AG04449 (cell line): ENCODE measurements around the gene TRIM15.

Experiments
- CTCF ChIA-PET: fragments of 350-600 bp; formaldehyde crosslinking; extraction: SDS; loops from one replicate; lab custom pipeline; 2021; ENCODE audit warnings: antibody characterized with exemption; lab: Yijun Ruan, JAX
- POLR2A ChIA-PET: fragments of 400-600, 350-600 bp; formaldehyde crosslinking; extraction: SDS; loops from one replicate; lab custom pipeline; 2020; ENCODE audit warnings: antibody characterized with exemption, inconsistent platforms; lab: Yijun Ruan, JAX
- DNase-seq: peaks from one replicate; pipeline ENCODE4 v3.0.0-alpha.2; 2010; ENCODE audit warnings: low read depth, low spot score
- H3K4me3 ChIP-seq: 2 replicates; pipeline ENCODE4 v1.5.1; 2011; ENCODE audit warnings: low read depth, mild to moderate bottlenecking, control low read depth, low read length
- TF ChIP-seq, protein P1 (sequence below): IDR thresholded peaks from one replicate; pipeline ENCODE4 v1.5.1; 2011; ENCODE audit warnings: mild to moderate bottlenecking, moderate library complexity, low read length, control low read depth, inconsistent platforms; ENCODE audit not compliant: insufficient read depth; ENCODE audit errors: missing control alignments

The TRIM15 gene

DNA sequence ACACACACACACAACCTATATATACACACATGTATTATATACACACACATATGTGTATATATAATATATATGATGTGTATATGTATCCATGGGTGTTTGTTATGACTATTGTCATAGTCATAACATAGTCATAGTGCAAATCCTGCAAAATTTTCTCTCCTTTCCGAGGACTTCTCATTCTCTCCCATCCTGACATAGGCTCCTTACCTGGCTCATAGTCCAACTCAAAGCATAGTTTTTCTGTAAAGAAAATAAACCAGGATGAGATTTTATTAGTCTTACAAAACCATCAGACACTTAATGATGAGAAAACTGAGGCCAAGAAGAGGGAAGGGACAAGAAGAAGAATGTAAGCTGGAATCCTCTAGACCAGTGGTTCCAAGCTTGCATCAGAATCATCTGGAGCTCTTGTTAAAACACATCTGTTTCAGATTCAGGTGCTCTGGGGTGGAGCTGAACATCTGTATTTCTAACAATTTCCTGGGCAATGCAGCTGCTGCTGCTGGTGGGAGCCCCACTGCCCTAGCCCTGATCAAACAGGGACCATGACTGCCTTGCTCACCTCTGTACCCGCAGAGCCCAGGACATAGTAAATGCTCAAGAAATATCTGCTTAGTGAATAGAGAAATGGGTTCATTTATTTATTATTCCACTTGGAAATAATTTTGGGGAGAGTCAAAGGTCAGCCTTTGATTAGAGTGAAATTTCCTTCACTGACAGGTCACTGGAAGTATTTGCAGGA, 7.7 kb upstream of the TRIM15 start:
- TF ChIP-seq, protein P1, sequence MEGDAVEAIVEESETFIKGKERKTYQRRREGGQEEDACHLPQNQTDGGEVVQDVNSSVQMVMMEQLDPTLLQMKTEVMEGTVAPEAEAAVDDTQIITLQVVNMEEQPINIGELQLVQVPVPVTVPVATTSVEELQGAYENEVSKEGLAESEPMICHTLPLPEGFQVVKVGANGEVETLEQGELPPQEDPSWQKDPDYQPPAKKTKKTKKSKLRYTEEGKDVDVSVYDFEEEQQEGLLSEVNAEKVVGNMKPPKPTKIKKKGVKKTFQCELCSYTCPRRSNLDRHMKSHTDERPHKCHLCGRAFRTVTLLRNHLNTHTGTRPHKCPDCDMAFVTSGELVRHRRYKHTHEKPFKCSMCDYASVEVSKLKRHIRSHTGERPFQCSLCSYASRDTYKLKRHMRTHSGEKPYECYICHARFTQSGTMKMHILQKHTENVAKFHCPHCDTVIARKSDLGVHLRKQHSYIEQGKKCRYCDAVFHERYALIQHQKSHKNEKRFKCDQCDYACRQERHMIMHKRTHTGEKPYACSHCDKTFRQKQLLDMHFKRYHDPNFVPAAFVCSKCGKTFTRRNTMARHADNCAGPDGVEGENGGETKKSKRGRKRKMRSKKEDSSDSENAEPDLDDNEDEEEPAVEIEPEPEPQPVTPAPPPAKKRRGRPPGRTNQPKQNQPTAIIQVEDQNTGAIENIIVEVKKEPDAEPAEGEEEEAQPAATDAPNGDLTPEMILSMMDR: no peak
- no peak overlapping the region for H3K4me3 ChIP-seq
- CTCF ChIA-PET: interaction anchor here (0.8 to 6.7 kb wide), 5 partner anchors 15 to 502 kb away, joined by 3 to 56 read pairs (median 5); no protein-coding TSS in a partner anchor
- POLR2A ChIA-PET: no interaction called here
- DNase-seq: no peak

DNA sequence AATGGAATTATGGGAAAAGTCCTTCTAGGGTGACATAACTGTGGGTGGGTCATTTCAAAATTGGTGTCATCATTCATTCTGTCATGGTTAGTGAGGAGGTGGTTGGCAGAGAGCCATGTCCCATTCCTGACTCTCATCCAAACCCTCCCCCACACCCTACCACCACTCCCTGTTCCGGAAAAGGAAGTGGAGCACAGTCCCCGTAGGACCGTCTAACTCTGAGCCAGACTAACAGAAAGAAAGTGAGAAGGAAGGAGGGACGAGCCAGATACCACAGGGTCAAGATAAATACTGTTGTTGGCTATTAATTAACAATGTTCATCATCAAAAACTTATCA, 7.1 kb upstream of the TRIM15 start:
- H3K4me3 ChIP-seq: no peak overlapping the region
- no peak for DNase-seq
- CTCF ChIA-PET: interaction anchor here (0.8 to 6.7 kb wide), 4 partner anchors 25 to 503 kb away, joined by 3 to 56 read pairs (median 4); no protein-coding TSS in a partner anchor
- POLR2A ChIA-PET: no interaction called here
- TF ChIP-seq, protein P1: no peak

DNA sequence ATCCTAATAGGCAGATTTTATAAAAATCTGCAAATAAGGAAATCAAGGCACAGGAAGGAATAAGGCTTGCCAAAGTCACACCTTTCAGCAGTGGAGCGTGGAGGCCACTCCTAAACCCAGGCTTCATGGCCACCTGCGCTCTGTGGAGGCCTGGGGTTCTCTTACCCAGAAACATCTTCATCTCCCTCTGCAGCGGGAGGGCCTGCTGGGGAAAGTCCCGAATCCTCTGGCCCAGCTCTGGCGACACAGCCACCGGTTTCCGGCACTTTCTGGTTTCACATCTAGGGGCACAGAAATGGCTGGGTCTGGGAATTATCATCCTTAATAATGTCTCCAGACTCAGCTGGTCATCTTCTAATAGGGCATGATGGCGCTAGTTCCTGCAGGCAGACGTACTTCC, 6.6 kb upstream of the TRIM15 start:
- ChIA-PET CTCF (interaction anchor here (0.9 to 1.5 kb wide), 2 partner anchors 23 to 25 kb away, joined by 3 read pairs; no protein-coding TSS in a partner anchor), POLR2A (no interaction called here)
- TF ChIP-seq, protein P1: no peak
- DNase-seq: no peak
- no peak overlapping the region for H3K4me3 ChIP-seq

DNA sequence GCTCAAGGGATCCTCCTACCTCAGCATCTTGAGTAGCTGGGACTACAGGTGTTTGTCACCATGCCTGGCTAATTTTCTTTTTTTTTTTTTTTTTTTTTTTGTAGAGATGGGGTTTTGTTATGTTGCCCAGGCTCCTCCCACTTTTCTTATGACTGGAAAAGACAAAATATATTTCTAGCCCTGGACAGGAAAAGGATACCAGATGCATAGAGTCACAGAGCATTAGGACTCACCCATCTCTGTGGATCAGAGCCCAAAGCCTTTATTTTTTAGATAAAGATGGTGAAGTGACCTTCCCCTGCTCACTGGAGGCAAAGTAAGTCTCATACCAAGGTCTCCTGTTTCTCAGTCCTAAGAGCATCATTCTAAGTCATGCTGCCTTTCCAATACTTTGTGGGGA, 5.8 kb upstream of the TRIM15 start:
- H3K4me3 ChIP-seq: no peak overlapping the region
- ChIA-PET POLR2A (interaction anchor here (0.6 kb wide), 1 partner anchor 70 kb away, joined by 3 read pairs; no protein-coding TSS in a partner anchor), CTCF (interaction anchor here (0.9 to 1.5 kb wide), 2 partner anchors 23 to 54 kb away, joined by 3 read pairs; no protein-coding TSS in a partner anchor)
- no peak for DNase-seq
- TF ChIP-seq, protein P1: no peak

DNA sequence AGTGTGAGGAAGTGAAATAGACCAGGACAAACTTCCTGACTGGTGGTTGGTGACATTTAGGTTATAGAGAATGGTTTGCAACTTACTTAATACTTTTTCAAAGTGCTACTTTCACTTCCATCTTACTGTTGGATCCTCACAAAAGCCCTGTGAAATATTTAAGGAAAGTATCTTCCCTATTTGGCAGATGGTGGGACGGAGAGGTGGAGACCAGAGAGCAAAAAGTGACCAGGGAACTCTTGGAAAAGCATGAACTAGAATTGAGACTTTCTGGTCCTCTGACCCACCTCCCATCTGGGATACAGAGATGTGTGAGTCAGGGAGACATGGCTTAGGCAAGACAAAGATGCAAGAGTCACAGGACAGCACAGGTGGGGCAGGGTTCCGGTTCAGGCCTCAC, 5.3 kb upstream of the TRIM15 start:
- no peak for DNase-seq
- POLR2A ChIA-PET: interaction anchor here (0.6 kb wide), 1 partner anchor 69 kb away, joined by 3 read pairs; no protein-coding TSS in a partner anchor
- TF ChIP-seq, protein P1: no peak
- H3K4me3 ChIP-seq: no peak overlapping the region
- CTCF ChIA-PET: interaction anchor here (0.9 to 1.5 kb wide), 2 partner anchors 24 to 55 kb away, joined by 3 read pairs; no protein-coding TSS in a partner anchor

DNA sequence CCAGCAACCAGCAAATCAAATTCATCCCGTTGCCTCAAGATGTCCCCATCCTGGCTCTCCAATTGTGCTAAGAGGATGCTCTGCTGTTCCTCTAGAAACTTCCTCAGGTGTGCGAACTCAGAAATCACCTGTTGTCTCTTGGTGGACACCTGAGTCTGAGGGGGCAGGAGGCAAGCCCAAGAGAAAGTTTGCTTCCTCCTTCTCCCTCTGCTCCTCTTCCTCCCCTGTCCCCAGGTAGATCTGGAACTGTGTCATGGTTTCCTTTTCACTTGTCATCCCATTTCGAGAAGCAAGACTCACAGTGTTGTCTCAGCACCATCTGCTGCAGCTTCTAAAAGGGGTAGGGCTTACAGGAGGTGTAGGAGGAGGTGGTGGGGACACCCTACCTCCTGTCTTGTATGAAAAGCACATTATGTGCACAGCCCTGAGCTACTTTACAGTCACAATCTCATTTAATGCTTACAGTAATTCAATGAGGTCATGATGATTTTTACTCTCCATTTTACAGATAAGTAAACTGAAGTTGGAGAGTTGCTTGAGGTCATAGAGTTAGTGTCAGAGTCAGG, 4.8 kb upstream of the TRIM15 start:
- ChIA-PET POLR2A (no interaction called here), CTCF (interaction anchor here (1.0 kb wide), 1 partner anchor 27 kb away, joined by 3 read pairs; no protein-coding TSS in a partner anchor)
- TF ChIP-seq, protein P1: no peak
- H3K4me3 ChIP-seq: no peak overlapping the region
- DNase-seq: no peak
